ENCODE results near the gene SCD5. TPM values are rescaled to one million over a fixed set of nuclear protein-coding genes. Genes with fewer than 3 reads are reported as not detected.

The SCD5 gene
- total and polyA plus RNA-seq, 2 of the 8 experiments (the other 6 are each of a cell fraction or from before 2014, with no cell fraction given), result 0.92 to 1.2 TPM

DNA sequence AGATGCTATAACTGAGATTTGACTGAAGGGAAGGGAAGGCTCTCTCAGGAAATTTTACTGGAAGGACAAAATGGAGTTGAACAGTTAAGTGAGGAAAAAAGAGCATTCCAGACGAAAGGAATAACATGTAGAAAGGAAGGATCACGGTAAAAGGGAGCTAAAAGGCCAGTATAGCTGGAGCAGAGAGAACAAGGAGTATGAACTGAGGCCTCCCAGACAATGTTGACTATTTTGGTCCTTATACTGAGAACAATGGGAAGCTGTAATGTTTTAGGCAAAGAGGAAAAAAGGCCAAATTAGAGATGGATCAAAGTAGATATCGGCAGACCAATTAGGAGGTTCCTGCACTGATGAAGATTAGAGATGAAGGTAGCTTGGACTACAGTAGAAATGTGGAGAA, 26.8 kb upstream of the SCD5 start:
- no peak overlapping the region for H3K14ac ChIP-seq (ENCODE audit: insufficient read length)

More for the DNA sequence above, 26.8 kb upstream of the SCD5 start:
- H3K27ac ChIP-seq (ENCODE audit: low read depth, low read length), result no peak overlapping the region
- no peak overlapping the region for H4K5ac ChIP-seq (ENCODE audit: insufficient read length, low read depth, low read length)
- no peaks in the 10 kb centered on the region for H3K9me3 ChIP-seq (ENCODE audit: insufficient read depth in 2 of 2, low read depth in 1 of 2, low read length in 1 of 2)
- H3K79me2 ChIP-seq (ENCODE audit: control insufficient read depth in 1 of 2, insufficient read depth in 2 of 2, low read length in 2 of 2), result no peaks in the 10 kb centered on the region
- H4K8ac ChIP-seq (ENCODE audit: extremely low read depth, insufficient read depth, low read length), result no peak overlapping the region
- H3K56ac ChIP-seq (replicated peaks; ENCODE audit: insufficient read length, low read depth, low read length), result no peak overlapping the region
- no peak overlapping the region for H3K4me2 ChIP-seq (ENCODE audit: insufficient read depth in 1 of 2, low read depth in 2 of 2, low read length in 2 of 2)
- no peak overlapping the region for H2BK5ac ChIP-seq (ENCODE audit: low read depth, low read length)
- no peak overlapping the region for H2BK15ac ChIP-seq (ENCODE audit: low read length)
- ChIA-PET POLR2A (ENCODE audit: partially characterized antibody) (interaction anchor here (0.7 to 1.1 kb wide), 2 partner anchors 72 to 75 kb away, joined by 3 read pairs; no protein-coding TSS in a partner anchor), CTCF (ENCODE audit: partially characterized antibody) (interaction anchor here (1.1 to 1.5 kb wide), 2 partner anchors 27 to 28 kb away, joined by 3 to 6 read pairs; no protein-coding TSS in a partner anchor)
- no peak overlapping the region for H4K91ac ChIP-seq (replicated peaks; ENCODE audit: insufficient read length, low read length)
- no peaks in the 10 kb centered on the region for H3K79me1 ChIP-seq (ENCODE audit: low read depth, low read length)
- H4K20me1 ChIP-seq (replicated peaks in 1 of 2; ENCODE audit: control insufficient read depth in 1 of 2, insufficient read depth in 2 of 2, low read length in 2 of 2), result peaks cover 2 to 6% of the 10 kb centered on the region in 2 experiments
- H3K18ac ChIP-seq (ENCODE audit: extremely low read depth, low read length), result no peak overlapping the region
- H2BK120ac ChIP-seq (replicated peaks; ENCODE audit: low read depth, low read length), result no peak overlapping the region
- no peak for FAIRE-seq
- peaks cover 13 to 80% (median 65%) of the 10 kb centered on the region in 4 experiments; a peak in 7 of 8 replicates for H3K36me3 ChIP-seq (ENCODE audit: control insufficient read depth in 2 of 4, insufficient read depth in 4 of 4, low read length in 3 of 4)
- DNase-seq (ENCODE audit: low read depth in 1 of 2, low spot score in 2 of 2), result no peak
- H2AK5ac ChIP-seq (ENCODE audit: low read depth, low read length), result no peak overlapping the region
- no peak overlapping the region for H3K4ac ChIP-seq (replicated peaks; ENCODE audit: insufficient read length, low read depth, low read length)
- H3K23me2 ChIP-seq (ENCODE audit: low read depth, low read length), result no peaks in the 10 kb centered on the region
- H3K9ac ChIP-seq (replicated peaks in 1 of 4; ENCODE audit: extremely low read depth in 1 of 4, low read depth in 3 of 4, low read length in 3 of 4), result no peak overlapping the region
- H2BK12ac ChIP-seq (ENCODE audit: low read depth, low read length), result no peak overlapping the region
- TF ChIP-seq ZNF274 (IDR thresholded peaks at IDR 0.05; ENCODE audit: borderline replicate concordance, extremely low read depth, low read length) (no peak), EZH2 (IDR thresholded peaks at IDR 0.05; ENCODE audit: low read depth, low read length, severe bottlenecking) (no peak), SUZ12 (IDR thresholded peaks at IDR 0.05; ENCODE audit: low read length) (no peak), CHD1 (IDR thresholded peaks at IDR 0.05; ENCODE audit: low read depth, low read length) (no peak), RNF2 (IDR thresholded peaks at IDR 0.05; ENCODE audit: borderline replicate concordance, low read depth, low read length, missing control alignments, poor library complexity, severe bottlenecking) (no peak)
- H2BK20ac ChIP-seq (ENCODE audit: low read length), result no peak overlapping the region
- H3K23ac ChIP-seq (ENCODE audit: insufficient read length), result no peak overlapping the region
- no peak overlapping the region for H2AFZ ChIP-seq (ENCODE audit: low read length)
- H3K27me3 ChIP-seq (replicated peaks in 1 of 4; ENCODE audit: control insufficient read depth in 3 of 4, extremely low read depth in 1 of 4, insufficient read depth in 3 of 4, low read length in 3 of 4), result no peaks in the 10 kb centered on the region
- no peak overlapping the region for H3K4me3 ChIP-seq (ENCODE audit: extremely low read depth in 1 of 4, insufficient read depth in 2 of 4, low read depth in 3 of 4, low read length in 4 of 4)
- 85% methylated on average over 3 of the region's 3 CpGs; no CpG with 5 or more reads in 1 of the 2 experiments for WGBS, 2 experiments (ENCODE audit: extremely low coverage in 1 of 2, insufficient coverage in 1 of 2, insufficient read length in 1 of 2, insufficient replicate concordance in 2 of 2, low coverage in 1 of 2, low lambda C conversion rate in 2 of 2, missing lambda C conversion rate in 1 of 2)
- no peaks in the 10 kb centered on the region for H3K4me1 ChIP-seq (replicated peaks in 1 of 4; ENCODE audit: control insufficient read depth in 3 of 4, insufficient read depth in 4 of 4, low read length in 3 of 4)
